Measurements from ENCODE around the gene CFAP53.

The CFAP53 gene

DNA sequence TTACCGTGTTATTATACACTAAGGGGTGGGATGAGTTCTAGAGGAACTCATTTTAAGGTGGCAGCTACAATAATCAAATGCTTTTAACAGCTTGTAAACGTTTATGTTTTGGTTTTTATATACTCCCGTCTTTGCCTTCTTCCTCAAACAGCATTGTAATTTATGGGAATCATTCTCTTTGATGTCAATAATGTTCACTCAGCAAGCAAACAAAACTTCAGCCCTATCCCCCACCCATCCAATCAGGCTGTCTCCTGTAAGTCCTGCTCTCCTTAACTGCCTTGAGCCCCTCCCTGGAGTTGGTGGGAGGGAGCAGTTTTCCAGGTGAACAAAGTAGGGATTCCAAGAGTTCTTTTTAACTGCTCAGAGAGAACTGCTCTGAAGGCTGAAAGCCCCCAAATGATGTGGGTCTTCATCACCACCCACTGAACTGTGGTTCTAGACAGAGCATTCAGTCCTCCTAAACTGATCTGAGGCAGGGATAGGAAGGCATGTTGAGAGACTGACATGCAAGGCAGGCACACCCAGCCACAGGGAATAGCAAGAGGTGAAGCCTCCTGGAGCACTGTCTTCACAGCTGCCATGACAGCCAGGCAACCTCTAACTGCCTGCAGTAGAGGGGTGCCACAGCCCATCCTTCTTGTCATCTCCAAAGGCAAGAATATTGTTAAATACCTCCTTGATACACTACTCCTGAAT, 88.9 kb downstream of the CFAP53 start:
- no peak overlapping the region for H3K27ac ChIP-seq (replicated peaks)
- no peak for DNase-seq (ENCODE audit: low read depth in 1 of 2, low spot score in 1 of 2)
- no peak overlapping the region for H3K4me3 ChIP-seq (replicated peaks; ENCODE audit: insufficient read depth, low read length)
- TF ChIP-seq POLR2AphosphoS5 (IDR thresholded peaks at IDR 0.05; ENCODE audit: low read depth) (no peak), SPI1 (IDR thresholded peaks at IDR 0.05; ENCODE audit: borderline replicate concordance, low read depth) (no peak), GABPA (IDR thresholded peaks at IDR 0.05; ENCODE audit: low read depth) (no peak)
- TF ChIP-seq, protein P1, sequence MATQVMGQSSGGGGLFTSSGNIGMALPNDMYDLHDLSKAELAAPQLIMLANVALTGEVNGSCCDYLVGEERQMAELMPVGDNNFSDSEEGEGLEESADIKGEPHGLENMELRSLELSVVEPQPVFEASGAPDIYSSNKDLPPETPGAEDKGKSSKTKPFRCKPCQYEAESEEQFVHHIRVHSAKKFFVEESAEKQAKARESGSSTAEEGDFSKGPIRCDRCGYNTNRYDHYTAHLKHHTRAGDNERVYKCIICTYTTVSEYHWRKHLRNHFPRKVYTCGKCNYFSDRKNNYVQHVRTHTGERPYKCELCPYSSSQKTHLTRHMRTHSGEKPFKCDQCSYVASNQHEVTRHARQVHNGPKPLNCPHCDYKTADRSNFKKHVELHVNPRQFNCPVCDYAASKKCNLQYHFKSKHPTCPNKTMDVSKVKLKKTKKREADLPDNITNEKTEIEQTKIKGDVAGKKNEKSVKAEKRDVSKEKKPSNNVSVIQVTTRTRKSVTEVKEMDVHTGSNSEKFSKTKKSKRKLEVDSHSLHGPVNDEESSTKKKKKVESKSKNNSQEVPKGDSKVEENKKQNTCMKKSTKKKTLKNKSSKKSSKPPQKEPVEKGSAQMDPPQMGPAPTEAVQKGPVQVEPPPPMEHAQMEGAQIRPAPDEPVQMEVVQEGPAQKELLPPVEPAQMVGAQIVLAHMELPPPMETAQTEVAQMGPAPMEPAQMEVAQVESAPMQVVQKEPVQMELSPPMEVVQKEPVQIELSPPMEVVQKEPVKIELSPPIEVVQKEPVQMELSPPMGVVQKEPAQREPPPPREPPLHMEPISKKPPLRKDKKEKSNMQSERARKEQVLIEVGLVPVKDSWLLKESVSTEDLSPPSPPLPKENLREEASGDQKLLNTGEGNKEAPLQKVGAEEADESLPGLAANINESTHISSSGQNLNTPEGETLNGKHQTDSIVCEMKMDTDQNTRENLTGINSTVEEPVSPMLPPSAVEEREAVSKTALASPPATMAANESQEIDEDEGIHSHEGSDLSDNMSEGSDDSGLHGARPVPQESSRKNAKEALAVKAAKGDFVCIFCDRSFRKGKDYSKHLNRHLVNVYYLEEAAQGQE (IDR thresholded peaks at IDR 0.05; ENCODE audit: insufficient replicate concordance, low read depth) = no peak
- TF ChIP-seq, protein P2, sequence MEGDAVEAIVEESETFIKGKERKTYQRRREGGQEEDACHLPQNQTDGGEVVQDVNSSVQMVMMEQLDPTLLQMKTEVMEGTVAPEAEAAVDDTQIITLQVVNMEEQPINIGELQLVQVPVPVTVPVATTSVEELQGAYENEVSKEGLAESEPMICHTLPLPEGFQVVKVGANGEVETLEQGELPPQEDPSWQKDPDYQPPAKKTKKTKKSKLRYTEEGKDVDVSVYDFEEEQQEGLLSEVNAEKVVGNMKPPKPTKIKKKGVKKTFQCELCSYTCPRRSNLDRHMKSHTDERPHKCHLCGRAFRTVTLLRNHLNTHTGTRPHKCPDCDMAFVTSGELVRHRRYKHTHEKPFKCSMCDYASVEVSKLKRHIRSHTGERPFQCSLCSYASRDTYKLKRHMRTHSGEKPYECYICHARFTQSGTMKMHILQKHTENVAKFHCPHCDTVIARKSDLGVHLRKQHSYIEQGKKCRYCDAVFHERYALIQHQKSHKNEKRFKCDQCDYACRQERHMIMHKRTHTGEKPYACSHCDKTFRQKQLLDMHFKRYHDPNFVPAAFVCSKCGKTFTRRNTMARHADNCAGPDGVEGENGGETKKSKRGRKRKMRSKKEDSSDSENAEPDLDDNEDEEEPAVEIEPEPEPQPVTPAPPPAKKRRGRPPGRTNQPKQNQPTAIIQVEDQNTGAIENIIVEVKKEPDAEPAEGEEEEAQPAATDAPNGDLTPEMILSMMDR (IDR thresholded peaks at IDR 0.05; ENCODE audit: insufficient read depth, low read length) = no peak
- peaks cover 15% of the 10 kb centered on the region for H3K27me3 ChIP-seq (ENCODE audit: insufficient read depth, poor library complexity, severe bottlenecking)
